IPS-NIHi7 (cell line): Measurements from ENCODE around the gene COL25A1.
"Not testable (repeated sequence)": the region's sequence is repeated elsewhere in the genome, so short reads cannot be mapped to it uniquely, and the experiment has no call there.

Experiments
- DNase-seq: peaks from one replicate; pipeline ENCODE4 v3.0.0; 2012; ENCODE audit warnings: mixed read lengths; ENCODE audit errors: extremely low spot score

Gene COL25A1

DNA sequence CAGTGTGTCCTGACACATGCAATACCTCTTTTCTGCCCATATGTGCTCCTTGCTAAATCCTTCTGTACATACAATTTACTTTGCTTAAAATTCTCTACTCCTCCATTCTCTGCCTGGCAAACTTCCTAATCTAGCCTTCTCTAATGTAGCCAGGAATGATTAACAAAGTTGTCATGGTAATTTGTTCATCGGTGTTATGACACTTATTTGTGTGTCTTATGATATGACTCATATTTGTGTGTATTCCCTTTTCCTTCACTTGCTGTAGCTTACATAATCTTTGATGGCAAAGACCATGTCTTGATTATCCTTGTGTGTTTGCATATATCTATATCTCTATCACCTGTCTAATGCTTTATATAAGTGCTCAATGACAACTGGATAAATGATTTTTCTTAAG is 133.3 kb downstream of the COL25A1 start:
- DNase-seq: no peak

DNA sequence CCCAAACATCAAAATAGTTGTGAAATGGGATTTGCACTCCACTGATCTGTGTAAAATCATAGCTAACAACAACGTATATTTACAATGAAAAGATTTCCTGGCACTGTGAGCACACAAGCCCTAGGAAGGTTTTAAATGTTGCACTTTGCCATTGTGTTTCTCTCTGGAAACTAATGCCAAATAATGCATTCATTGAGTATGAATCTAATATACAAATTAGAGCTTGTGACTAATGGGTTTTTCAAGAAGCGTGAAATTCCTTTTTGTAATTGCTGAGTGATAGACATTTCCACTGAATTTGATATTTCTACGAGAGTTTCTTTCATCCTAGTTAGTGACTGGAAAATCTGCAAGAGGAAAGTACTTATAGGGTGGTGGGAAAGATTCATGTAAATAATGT is 135.9 kb downstream of the COL25A1 start:
- DNase-seq: no peak

DNA sequence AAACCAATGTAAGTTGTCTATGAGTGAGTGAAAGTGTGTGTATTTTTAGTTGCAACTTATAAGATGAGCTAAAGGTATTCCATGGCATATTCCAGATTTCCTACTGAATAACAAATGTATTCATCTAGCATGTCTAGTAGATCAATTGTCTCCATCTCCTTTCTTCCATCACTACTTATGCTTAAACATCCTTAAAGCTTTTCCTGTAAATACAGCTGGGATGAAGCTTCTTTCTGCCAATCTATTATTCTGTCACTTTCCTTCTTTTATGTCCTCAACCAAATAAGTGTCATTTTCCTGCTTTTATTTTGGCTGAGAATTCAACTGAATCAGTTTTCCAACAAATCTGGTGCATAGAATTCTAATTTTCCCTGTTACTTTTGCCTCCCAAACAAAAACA is 136.3 kb downstream of the COL25A1 start:
- DNase-seq: no peak

DNA sequence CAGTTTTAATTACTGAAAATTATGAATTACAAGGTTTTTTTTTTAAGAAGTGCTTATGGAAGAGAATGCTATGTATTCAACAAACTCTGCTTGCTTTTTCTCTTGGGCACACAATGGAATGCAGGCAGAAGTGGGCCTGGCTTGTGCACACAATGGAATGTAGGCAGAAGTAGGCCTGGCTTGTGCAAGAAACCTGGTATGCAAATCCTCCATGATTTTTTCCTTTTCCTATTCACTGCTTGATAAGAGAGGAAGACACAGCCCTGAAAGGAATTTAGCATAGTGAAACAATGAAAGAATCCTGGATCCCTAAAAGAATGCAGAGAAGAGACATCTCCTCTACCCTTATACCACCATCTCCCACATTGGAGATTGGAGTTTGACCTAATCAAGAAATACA is 138.4 kb downstream of the COL25A1 start:
- DNase-seq: peak; percentile 18

DNA sequence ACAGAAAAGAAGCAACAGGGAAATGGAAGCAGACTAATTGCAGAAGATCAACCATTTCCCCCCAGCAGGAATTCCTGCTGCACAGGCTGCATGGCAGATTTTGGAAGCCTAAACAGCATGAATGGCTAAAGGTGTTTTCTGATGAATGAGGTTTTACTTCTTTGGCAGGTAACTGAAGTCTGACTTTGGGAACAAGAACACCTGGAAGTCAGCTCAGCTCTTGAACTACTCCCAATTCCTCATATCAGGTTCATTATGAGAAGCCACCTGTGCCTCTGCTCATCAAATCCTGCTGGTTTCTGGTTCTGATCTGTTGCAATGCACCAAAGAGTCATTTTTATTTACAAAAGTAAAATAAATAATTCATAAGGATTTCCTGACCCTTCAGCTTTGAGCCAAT is 139.0 kb downstream of the COL25A1 start:
- DNase-seq: no peak

DNA sequence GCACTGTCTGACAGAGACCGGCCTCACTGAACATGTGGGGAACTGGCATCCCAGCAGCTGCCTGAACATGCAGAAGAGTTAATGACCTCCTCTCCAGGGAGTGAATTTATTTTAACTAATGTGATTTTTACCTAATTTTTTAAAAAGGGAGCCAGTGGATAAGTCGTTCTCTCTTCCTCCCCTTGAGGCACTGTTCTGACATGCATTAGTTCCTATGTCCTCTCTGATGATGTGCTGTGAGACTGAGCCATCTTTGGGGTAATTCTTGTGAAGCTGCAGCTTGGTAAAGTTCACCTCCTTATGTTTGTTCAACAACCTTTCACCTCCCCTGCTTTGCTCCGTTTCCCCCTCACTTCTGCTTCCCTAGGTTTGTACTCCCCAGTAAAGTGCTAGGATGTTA is 139.7 kb downstream of the COL25A1 start:
- no peak for DNase-seq

DNA sequence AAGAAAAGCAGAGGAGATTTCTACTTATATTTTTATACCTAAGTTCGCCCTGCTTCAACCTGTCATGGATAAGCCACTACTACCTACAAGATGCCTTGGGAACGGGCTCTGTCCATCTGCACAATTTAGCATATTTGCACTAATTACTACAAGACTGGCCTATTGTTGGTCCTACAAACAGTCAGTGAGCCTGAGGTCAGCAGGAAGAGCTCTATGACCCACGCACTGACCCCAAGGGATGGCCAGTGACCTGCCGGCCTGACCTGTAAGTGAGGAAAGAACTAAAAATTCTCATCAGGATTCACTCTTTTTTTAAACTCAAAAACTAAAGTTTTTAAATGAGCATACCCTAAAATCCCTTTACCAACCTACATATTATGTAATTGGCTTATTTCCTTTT is 142.0 kb downstream of the COL25A1 start:
- DNase-seq: no peak

DNA sequence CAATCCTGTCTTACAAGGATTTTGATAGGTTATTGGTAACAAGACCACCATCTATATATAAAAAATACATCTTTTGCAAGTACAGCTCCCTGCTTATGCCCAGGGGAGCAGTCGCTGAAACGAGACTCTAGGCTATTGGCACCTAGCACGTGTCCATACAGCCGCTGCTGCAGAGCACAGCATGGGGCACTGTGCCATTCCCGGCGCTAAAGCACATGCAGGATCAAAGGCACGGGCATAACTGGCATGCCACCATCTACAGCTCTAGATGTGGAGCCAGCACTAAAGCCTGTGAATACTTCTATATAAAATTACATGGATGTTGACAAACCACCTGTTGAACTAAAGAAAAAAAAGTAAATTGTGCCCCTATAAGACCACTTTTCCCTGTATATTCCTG is 144.8 kb downstream of the COL25A1 start:
- DNase-seq: no peak

DNA sequence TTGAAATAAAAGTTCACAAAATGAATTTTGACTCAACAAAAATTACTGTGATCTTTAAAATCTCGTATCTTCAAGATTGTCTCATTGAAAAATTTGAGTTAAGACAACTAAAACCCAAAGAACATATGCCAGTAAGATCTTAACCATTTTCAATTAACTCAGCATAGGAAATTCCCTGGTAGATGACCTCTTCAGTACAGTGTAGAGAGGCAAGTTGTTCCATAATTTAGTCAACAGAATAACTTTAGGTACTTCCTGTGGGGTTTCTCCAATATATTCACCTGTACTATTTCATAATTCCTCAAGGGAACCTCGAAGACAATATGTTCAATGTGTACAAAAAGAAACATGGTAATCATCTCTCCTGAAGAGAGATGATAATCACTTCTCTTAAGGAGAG is 145.3 kb downstream of the COL25A1 start:
- DNase-seq: no peak

DNA sequence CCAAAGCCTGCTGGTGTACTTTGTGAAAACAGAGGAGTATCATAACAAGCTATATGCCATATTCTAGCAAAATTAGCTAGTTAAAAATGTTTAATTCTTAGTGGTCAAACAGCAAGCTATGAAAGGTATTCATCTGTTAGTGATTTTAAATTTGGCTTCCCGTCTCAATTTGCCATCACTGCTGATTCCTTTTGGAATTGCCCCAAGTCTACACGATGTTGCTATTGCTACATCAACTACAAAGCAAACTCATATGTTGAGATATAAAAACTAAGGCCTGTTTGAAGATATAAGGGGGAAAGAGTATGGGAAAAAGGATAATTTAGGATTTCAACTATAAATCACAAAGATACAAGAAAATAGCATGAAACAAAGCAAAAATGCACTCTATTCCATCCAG is 146.1 kb downstream of the COL25A1 start:
- no peak for DNase-seq

DNA sequence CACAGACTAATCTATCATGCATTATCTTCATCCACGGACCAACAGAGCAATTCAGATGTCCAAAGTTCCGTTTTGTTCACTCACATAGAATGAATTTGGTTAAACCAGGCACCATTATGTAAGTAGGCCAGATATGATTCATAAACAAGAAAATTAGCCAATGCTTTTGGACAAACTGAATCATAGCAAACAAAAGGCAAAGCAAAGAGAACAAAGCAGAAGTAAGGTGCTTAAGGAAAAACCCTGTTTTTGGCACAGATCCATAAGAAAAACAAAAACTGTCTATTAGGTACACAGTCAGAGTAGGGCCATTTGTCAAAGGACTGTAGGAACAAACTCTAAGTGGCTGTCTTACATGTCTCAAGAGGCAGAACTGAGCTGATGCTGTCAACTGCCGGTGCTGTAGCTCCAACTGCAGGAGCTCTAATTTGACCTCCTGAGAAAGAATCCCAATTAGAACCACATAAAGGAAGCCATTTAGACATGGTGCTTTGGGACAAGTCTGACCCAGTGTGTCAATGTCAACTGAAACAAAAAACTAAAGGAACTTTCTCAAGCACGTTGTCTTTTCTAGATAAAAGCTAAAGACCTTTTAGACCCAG is 146.7 kb downstream of the COL25A1 start:
- no peak for DNase-seq

DNA sequence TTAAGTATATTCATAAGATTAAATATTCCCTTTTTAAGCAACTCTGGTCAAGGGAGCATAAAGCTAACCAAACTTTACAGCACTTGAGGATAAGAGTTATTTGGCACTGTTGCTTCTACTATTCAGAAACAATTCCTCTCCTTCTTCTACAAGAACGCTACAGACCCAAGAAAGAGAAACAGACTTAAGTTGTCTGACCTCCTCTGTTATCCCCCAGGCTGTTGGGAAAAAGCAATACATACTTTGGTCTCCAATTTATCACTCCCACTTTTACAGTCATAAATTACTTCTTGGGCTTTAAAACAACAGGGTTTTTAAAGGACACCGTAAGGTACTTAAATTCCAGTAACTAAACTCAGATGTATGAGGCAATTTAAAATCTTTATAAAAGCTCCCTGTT is 147.4 kb downstream of the COL25A1 start:
- DNase-seq: no peak

DNA sequence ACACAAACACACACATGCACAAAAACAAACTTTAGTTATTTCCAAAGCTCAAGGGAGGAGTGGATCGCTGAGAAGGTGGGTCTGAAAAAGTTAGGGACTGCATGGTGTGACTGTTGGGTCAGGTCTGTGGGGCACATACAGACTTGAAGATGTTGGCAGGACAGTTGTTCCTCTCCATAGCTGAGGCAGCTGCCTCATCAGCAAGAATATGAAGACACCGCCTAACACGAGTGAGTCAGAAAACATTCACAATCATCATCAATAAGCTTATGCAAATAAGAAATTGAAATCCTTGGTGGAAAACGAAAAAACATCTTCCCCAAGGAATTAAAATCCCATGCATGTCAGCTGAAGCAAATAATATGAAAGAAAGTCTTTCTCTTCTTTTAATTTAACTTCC is 148.0 kb downstream of the COL25A1 start:
- no peak for DNase-seq

DNA sequence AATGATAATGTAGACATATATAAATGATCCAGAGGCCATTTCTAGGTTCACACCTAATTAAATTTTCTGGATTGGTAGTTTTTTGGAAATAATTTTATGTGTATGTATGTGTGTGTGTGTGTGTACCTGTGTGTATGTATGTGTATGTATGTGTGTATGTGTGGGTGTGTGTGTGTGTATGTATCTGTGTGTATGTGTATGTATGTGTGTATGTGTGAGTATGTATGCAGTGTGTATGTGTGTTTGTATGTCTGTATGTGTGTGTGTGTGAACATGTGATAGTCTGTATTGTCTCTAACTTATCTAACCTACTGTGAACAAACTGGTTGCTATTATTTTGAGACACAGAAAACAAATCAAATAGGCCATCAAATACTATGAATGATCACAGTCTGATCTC is 152.6 kb downstream of the COL25A1 start:
- DNase-seq: no peak

DNA sequence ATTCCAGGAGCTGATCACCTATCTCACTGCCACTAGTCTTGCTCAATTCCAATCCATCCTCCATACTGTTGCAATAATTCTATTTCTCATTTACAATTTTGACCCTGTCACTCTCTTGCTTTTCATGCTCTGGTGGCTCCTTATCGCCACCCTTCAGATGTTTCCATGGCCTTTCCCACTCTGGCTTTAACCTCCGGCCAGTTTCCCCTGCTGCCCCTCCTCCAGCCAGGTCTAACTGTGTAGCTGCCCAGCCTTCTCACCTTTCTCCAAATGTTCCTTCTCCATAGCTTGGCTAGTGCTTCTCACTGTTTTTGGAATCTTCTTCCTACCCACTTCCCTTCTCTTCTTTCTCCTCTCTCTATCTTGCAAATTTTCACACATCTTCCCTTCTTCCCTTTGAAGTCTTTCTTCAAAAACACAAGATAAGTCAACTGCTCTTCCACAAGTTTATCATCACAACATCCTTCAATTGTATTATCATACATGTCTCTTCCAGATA is 153.8 kb downstream of the COL25A1 start:
- no peak for DNase-seq

DNA sequence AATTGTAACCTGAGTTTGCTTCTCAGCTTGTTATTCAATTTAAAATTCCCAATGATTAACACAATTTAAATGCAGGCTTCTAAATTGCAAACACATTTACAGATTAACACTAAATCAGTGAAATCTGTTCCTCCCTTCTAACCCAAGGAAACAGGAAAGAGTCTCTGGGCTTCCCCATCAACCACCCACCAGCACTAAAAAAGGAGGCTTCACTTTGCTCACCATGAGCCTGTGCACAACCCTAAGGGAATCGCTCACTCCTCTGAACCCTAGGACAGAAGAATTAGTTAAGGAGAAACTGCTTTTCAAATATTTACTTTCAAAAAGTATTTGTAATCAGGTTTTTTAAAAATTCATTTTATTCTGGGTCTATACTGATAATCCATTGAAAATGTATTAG is 155.3 kb downstream of the COL25A1 start:
- no peak for DNase-seq

DNA sequence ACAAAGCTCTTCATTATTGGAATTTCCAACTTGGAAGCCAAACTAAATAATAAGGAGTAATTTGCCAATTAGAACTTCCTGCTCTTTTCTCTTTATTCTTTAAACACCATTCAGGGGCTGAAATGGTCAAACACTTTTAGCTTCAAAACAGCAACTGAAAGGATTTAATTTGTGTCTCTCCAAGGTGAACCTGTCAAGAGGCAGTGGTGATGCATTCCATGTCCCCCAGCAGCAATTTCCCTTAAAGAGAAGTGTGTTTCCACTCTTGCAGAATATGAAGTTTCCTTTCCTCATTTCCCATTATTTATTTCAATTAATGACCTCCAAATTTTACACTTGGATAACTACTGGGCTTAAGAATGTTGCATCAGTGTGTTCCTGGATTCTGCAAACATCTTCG is 156.0 kb downstream of the COL25A1 start:
- DNase-seq: no peak

DNA sequence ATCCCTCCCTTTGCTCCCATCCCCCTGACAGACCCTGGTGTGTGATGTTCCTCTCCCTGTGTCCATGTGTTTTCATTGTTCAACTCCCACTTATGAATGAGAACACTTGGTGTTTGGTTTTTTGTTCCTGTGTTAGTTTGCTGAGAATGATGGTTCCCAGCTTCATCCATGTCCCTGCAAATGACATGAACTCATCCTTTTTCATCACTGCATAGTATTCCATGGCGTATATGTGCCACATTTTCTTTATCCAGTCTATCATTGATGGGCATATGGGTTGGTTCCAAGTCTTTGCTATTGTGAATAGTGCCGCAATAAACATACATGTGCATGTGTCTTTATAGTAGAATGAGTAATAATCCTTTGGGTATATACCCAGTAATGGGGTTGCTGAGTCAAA is 164.3 kb downstream of the COL25A1 start:
- not testable (repeated sequence) for DNase-seq

DNA sequence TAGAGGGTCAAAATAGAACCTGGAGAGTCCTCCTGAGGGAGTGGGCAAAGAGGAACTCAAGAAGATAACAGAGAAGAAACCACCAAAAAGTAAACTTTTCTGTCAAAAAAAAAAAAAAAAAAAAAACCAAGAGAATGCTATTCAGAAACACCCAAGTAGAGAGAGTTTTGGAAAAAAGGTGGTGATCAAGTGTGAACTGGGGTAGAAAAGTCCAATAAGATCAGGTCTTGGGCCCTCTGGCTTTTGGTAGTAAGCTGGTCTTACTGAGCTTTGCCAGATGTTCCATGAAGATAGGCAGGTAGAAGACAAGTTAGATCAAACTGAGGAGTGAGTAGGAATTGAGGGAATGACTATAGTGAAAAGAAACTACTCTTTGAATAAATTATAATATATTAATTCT is 167.5 kb downstream of the COL25A1 start:
- DNase-seq: no peak

DNA sequence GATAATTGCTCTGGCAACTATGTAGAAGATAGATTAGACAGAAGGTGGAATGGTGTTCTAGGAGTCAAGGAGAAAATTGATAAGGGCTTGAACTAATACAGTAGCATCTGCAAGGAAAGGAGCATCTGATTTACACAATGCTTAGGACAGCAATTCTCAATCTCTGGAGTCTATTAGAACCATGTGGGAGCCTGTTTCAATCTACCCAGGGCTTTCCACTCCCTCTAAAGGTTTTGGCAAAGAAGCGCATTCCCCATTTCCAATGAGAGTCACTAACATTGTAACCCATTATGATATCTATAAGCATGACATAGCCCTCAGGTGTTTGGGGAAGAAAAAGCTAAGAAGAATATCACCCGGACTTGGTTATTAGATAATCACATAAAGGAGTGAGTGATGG is 168.2 kb downstream of the COL25A1 start:
- DNase-seq: no peak

DNA sequence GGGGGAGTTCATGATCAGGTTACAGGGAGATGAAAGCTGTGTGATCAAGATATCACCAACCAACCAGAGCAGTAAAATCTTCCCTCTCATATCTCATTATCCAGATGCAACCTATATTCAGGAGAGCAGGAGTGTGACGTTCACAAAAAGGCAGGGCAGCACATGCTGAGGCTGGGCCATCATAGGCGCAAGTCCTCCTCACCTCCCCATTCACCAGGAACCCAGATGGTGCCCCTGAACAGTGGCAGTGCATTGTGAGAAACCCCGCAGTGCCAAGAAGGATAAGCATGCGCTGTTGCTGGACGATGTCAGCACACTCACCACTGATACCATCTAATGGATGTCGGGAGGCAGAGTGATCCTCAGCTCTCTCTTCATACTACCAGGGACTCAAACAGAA is 170.9 kb downstream of the COL25A1 start:
- DNase-seq: no peak

DNA sequence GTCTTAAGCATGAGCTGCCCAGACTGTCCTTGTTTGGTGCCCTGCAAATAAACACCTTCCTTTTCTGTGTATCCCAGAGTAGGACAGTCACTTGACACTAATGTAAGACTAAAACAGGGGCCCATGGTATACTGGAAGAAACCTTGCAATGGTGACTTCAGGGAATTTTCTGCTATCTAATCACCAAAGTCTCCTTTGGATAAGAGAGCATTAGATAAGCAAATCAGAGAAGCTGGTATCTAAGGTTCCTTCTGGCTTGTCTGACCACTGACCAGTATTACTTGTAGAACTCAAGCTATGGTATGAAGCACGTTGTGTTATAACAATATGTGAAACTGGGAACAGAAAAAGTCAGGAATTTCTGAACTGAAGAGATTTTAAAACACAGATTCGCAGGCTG is 173.9 kb downstream of the COL25A1 start:
- no peak for DNase-seq

DNA sequence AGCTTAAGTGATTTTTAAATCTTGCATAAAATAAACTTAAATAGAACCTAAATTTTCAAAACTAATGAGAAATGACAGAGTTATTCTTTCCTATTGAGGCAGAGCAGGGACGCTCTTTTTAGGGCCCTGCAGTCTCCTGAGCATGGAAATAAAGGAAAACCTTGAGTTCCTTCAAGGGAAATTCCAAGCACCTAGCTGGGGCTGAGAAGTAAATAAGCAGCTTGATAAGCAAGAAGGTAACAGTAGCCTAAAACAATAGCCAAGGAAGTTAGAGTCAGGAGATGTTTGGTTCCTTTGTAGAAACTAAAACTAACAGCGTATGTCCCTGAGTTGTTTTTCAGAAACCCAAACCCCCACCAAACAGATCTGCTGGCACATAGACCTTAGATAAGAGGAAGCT is 174.6 kb downstream of the COL25A1 start:
- DNase-seq: no peak

DNA sequence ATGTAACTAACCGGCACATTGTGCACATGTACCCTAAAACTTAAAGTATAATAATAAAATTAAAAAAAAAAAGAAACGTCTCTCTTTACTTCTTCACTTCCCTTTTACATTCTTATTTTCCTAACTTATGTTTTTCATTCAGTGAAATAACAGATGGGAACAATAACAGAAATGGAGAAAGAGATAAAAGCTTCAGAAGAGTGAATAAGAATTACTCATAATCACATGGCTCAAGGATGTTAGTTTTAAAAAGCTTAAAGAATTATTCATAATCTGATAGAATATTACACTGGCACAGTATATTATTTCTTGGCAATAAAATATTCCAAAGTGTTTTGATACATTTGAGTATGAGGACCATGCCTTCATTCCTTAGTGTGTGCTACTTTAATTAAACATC is 175.6 kb downstream of the COL25A1 start:
- no peak for DNase-seq
